ENCODE results near the gene PBX4.

GRCh38 chr19:19514881-19515641 lies 103.4 kb downstream of the PBX4 start, which contains the start of gene TSSK6:
- TF ChIP-seq POLR2A (IDR thresholded peaks at IDR 0.05): no peak
- no peak for TF ChIP-seq CTCF (IDR thresholded peaks at IDR 0.05)
- TF ChIP-seq EP300 (IDR thresholded peaks at IDR 0.05): no peak

Data from stomach (tissue), 4 donors.